K562 (cell line): ENCODE data around the gene MAP3K12. TPM values are rescaled to one million over a fixed set of nuclear protein-coding genes. Genes with fewer than 3 reads are reported as not detected.

Experiments used
- E2F5 ChIP-seq: sonication (generic); formaldehyde crosslinking; IDR thresholded peaks from 2 replicates; pipeline ENCODE4 v1.8.0; 2022; ENCODE audit warnings: mild to moderate bottlenecking, missing genetic modification reagents
- EWSR1 ChIP-seq: fragments of 450-650 bp; IDR thresholded peaks from 2 replicates; pipeline ENCODE4 v1.6.1; 2018; ENCODE audit warnings: borderline replicate concordance, mild to moderate bottlenecking, low read depth, moderate library complexity; ENCODE audit not compliant: partially characterized antibody
- FOXM1 ChIP-seq, 2 experiments: fragments of 450-650 bp in 1 of 2; sonication (generic) in 1 of 2; formaldehyde crosslinking in 1 of 2; IDR thresholded peaks; 2 replicates each; pipeline versions ENCODE4 v1.6.1 to v1.9.0; 2017 to 2022; ENCODE audit warnings: low read depth in 2 of 2, mild to moderate bottlenecking in 2 of 2, missing genetic modification reagents in 1 of 2, moderate library complexity in 1 of 2
- GTF3C2 ChIP-seq: IDR thresholded peaks from 3 replicates; pipeline ENCODE4 v1.6.1; 2011; ENCODE audit warnings: borderline replicate concordance, mild to moderate bottlenecking, moderate library complexity; ENCODE audit not compliant: insufficient read length; ENCODE audit errors: extremely low read depth
- NR2F6 ChIP-seq: fragments of 450-650 bp; formaldehyde crosslinking; IDR thresholded peaks from 2 replicates; pipeline ENCODE4 v1.4.0; 2020; ENCODE audit warnings: mild to moderate bottlenecking
- PBX2 ChIP-seq, 2 experiments: IDR thresholded peaks in 1 of 2; conservative IDR thresholded peaks in 1 of 2; 2 replicates each; pipeline ENCODE4 v1.6.1; 2016; ENCODE audit warnings: low read depth in 2 of 2, mild to moderate bottlenecking in 1 of 2, missing compliant biosample characterization in 1 of 2, missing genetic modification characterization in 1 of 2, moderate library complexity in 1 of 2
- THAP7 ChIP-seq: fragments of 250-450 bp; sonication (Bioruptor Pico); IDR thresholded peaks from 2 replicates; pipeline ENCODE4 v1.5.0; 2021
- ZHX1 ChIP-seq: fragments of 150-350 bp; conservative IDR thresholded peaks from 2 replicates; pipeline ENCODE4 v1.6.1; 2014; ENCODE audit warnings: low read length
- ZNF41 ChIP-seq: fragments of 250-450 bp; sonication (Bioruptor Pico); conservative IDR thresholded peaks from 2 replicates; pipeline ENCODE4 v1.4.0; 2020; ENCODE audit warnings: mild to moderate bottlenecking
- polyA plus RNA-seq, 8 experiments: library from polyadenylated mRNA; depleted of rRNA in 4 of 8; stranded (reverse) in 5 of 8; unstranded in 3 of 8; fragments of >200 nt; fragmentation: Nextera tagmentation in 2 of 8; fragmentation: Illumina TruSeq in 1 of 8; extraction: Ambion mirVana in 2 of 8; extraction: Trizol in 1 of 8; gene quantifications; 2 replicates each; pipeline versions ENCODE4 v1.2.1 to v1.2.3, GENCODE V29; 2011 to 2014; ENCODE audit warnings: inconsistent platforms in 1 of 8, missing spikeins in 1 of 8
- total RNA-seq, 7 experiments: library from RNA; depleted of rRNA in 6 of 7; stranded (reverse); fragments of >200 nt in 6 of 7; fragmentation: Illumina TruSeq in 2 of 7; extraction: Trizol in 2 of 7; gene quantifications; 2 replicates each; pipeline versions ENCODE4 v1.2.1 to v1.2.3, GENCODE V29; 2011 to 2021; ENCODE audit warnings: low replicate concordance in 1 of 7

Gene MAP3K12
- total and polyA plus RNA-seq, 9 of the 15 experiments (the other 6 are each of a cell fraction or from before 2014, with no cell fraction given) = 0.10 to 2.4 (median 1.6) TPM

GRCh38 chr12:53451661-53452158 is 47.5 kb downstream of the MAP3K12 start, which contains the start of gene PCBP2 (continued):
- TF ChIP-seq ZHX1 = no peak
- TF ChIP-seq FOXM1 (IDR thresholded peaks at IDR 0.05; ENCODE audit: low read depth) = peak; percentile 24; the same call in 1 of the 2 replicates
- no peak; the same call in 1 of the 2 replicates for TF ChIP-seq FOXM1 (CRISPR knock-in tag; IDR thresholded peaks at IDR 0.05; ENCODE audit: low read depth)
- no peak for TF ChIP-seq ZNF41 (CRISPR knock-in tag)
- TF ChIP-seq E2F5 (CRISPR knock-in tag) = no peak
- TF ChIP-seq PBX2 (CRISPR knock-in tag; IDR thresholded peaks at IDR 0.05; ENCODE audit: low read depth) = no peak
- no peak for TF ChIP-seq PBX2 (tag; conservative IDR thresholded peaks at IDR 0.05; ENCODE audit: low read depth)
- no peak for TF ChIP-seq THAP7 (CRISPR knock-in tag)
- no peak for TF ChIP-seq GTF3C2
- TF ChIP-seq EWSR1 = no peak
- no peak for TF ChIP-seq NR2F6 (CRISPR knock-in tag)
